Measurements from ENCODE around the gene DNAH6.

The DNAH6 gene

GRCh38 chr2:84805250-84805958 is 289.1 kb downstream of the DNAH6 start:
- DNase-seq = no peak

GRCh38 chr2:84807063-84807485 is 290.8 kb downstream of the DNAH6 start:
- DNase-seq = no peak

- no peak for DNase-seq
Measured at GRCh38 chr2:84808279-84808678, 292.0 kb downstream of the DNAH6 start.

- no peak for DNase-seq
Measured at GRCh38 chr2:84811839-84812431, 295.6 kb downstream of the DNAH6 start.

- no peak for DNase-seq
Measured at GRCh38 chr2:84815146-84815545, 298.8 kb downstream of the DNAH6 start.

GRCh38 chr2:84816426-84817026 is 300.2 kb downstream of the DNAH6 start:
- DNase-seq = no peak

- no peak for DNase-seq
Measured at GRCh38 chr2:84817239-84817655, 300.9 kb downstream of the DNAH6 start.

GRCh38 chr2:84821806-84822205 is 305.5 kb downstream of the DNAH6 start:
- no peak for DNase-seq

GRCh38 chr2:84823229-84823628 is 306.9 kb downstream of the DNAH6 start:
- DNase-seq = no peak

GRCh38 chr2:84823788-84824187 is 307.5 kb downstream of the DNAH6 start:
- no peak for DNase-seq

- DNase-seq = no peak
Measured at GRCh38 chr2:84827978-84828575, 311.8 kb downstream of the DNAH6 start.

GRCh38 chr2:84829693-84830092 is 313.4 kb downstream of the DNAH6 start:
- DNase-seq = no peak

- no peak for DNase-seq
Measured at GRCh38 chr2:84830095-84830494, 313.8 kb downstream of the DNAH6 start.

GRCh38 chr2:84830758-84831500 is 314.6 kb downstream of the DNAH6 start:
- no peak for DNase-seq

GRCh38 chr2:84832772-84833461 is 316.6 kb downstream of the DNAH6 start:
- no peak for DNase-seq

GRCh38 chr2:84833481-84834150 is 317.3 kb downstream of the DNAH6 start:
- no peak for DNase-seq

GRCh38 chr2:84836215-84836614 is 319.9 kb downstream of the DNAH6 start:
- DNase-seq = no peak

GRCh38 chr2:84838434-84839145 is 322.3 kb downstream of the DNAH6 start:
- DNase-seq = no peak

GRCh38 chr2:84839851-84840250 is 323.6 kb downstream of the DNAH6 start:
- DNase-seq = no peak

- no peak for DNase-seq
Measured at GRCh38 chr2:84840306-84840705, 324.0 kb downstream of the DNAH6 start.

GRCh38 chr2:84841577-84841976 is 325.3 kb downstream of the DNAH6 start:
- no peak for DNase-seq

Data from NCI-H1436 treated with DMSO at 0.1 percent for 48 hours (cell line).